Calu3 (cell line): ENCODE measurements around the gene IMMP2L. TPM values are rescaled to one million over a fixed set of nuclear protein-coding genes. Genes with fewer than 3 reads are reported as not detected.

Experiments used
- BruUV-seq: library from RNA; stranded (reverse); fragments of 400-500 nt; replicated peaks from 2 replicates; lab custom pipeline; 2021; lab: Mats Ljungman, UMichigan
- CTCF ChIA-PET: fragments of 300-600 bp; sonication (Branson Sonifier 250); formaldehyde crosslinking; loops from one replicate; lab custom pipeline; 2022; ENCODE audit warnings: antibody characterized with exemption; lab: Charles Lee
- DNase-seq: peaks from one replicate; pipeline ENCODE4 v3.0.0; 2022
- H3K27ac Mint-ChIP-seq: one replicate; pipeline ENCODE4 v1.8.0; 2022; ENCODE audit warnings: mixed read lengths; ENCODE audit not compliant: unreplicated experiment
- H3K27me3 Mint-ChIP-seq: one replicate; pipeline ENCODE4 v1.8.0; 2022; ENCODE audit warnings: mixed read lengths; ENCODE audit not compliant: unreplicated experiment
- H3K36me3 Mint-ChIP-seq: one replicate; pipeline ENCODE4 v1.8.0; 2022; ENCODE audit warnings: mild to moderate bottlenecking, moderate library complexity, mixed read lengths; ENCODE audit not compliant: insufficient read depth, unreplicated experiment
- H3K4me1 Mint-ChIP-seq: one replicate; pipeline ENCODE4 v1.8.0; 2022; ENCODE audit warnings: mild to moderate bottlenecking, low read depth, mixed read lengths; ENCODE audit not compliant: unreplicated experiment
- H3K4me3 Mint-ChIP-seq: one replicate; pipeline ENCODE4 v1.8.0; 2022; ENCODE audit warnings: mild to moderate bottlenecking, low read depth, moderate library complexity, mixed read lengths; ENCODE audit not compliant: unreplicated experiment
- H3K9me3 Mint-ChIP-seq: one replicate; pipeline ENCODE4 v1.8.0; 2022; ENCODE audit warnings: low read depth, mixed read lengths; ENCODE audit not compliant: unreplicated experiment
- CTCF ChIP-seq: fragments of 200-600 bp; IDR thresholded peaks from one replicate; pipeline ENCODE4 v1.8.0; 2022; ENCODE audit warnings: antibody characterized with exemption; ENCODE audit not compliant: unreplicated experiment
- intact Hi-C: fragments of 100-400 bp; cut with micrococcal nuclease; formaldehyde crosslinking; loops from one replicate; pipeline ENCODE4 v1.10.0; 2022; ENCODE audit not compliant: unreplicated experiment
- total RNA-seq: library from RNA; stranded (reverse); gene quantifications from 2 replicates; pipeline ENCODE4 v1.2.3, GENCODE V29; 2022

The IMMP2L gene
- total RNA-seq, 1 experiment from 2014 or later = 28.6 TPM

GRCh38 chr7:111104710-111105109 lies 457.6 kb downstream of the IMMP2L start:
- Mint-ChIP-seq H3K27me3 (no peaks in the 10 kb centered on the region), H3K4me3 (no peak overlapping the region), H3K27ac (no peak overlapping the region), H3K36me3 (no peaks in the 10 kb centered on the region), H3K4me1 (peaks cover 51% of the 10 kb centered on the region), H3K9me3 (no peaks in the 10 kb centered on the region)
- CTCF ChIA-PET = no interaction called here
- no peak for TF ChIP-seq CTCF
- no peak for DNase-seq
- no TSS peak for BruUV-seq
- intact Hi-C loops = loop anchor here (2.0 to 5.0 kb wide), 4 partner anchors 62 to 458 kb away; partner anchors contain the start of gene IMMP2L

DNA sequence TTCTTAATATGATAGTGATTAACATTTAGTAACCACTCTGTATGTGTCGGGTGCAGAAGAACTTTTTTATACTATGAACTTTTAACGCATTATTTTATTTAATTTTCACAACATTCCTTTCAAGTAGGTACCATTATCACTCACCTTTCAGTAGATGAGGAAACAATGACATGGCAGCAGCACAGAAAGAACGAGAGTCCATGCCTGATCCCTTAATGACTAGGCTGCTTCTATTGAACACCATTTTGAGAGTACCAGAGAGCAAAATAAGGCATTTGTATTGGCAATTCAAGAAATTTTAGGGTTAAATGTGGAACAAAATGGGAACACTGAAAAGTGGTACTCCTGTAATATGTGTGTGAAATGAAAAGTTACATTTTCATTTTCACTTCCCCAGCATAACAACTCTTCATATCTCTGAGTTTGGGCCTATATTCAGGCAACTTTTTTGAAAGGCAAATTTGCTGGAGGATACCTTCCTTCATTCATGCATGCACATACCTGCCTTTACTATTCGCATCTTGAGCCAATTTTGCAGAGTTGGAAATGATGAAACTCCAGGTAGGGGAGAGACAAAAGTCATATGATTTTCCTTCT lies 458.5 kb downstream of the IMMP2L start:
- intact Hi-C loops = loop anchor here (2.0 to 5.0 kb wide), 3 partner anchors 61 to 459 kb away; partner anchors contain the start of gene IMMP2L
- Mint-ChIP-seq H3K4me3 (no peak overlapping the region), H3K27me3 (no peaks in the 10 kb centered on the region), H3K36me3 (no peaks in the 10 kb centered on the region), H3K9me3 (no peaks in the 10 kb centered on the region), H3K4me1 (peaks cover 43% of the 10 kb centered on the region), H3K27ac (no peak overlapping the region)
- no peak for TF ChIP-seq CTCF
- DNase-seq = no peak
- CTCF ChIA-PET = no interaction called here
- no TSS peak for BruUV-seq

GRCh38 chr7:111103136-111103535 lies 459.2 kb downstream of the IMMP2L start:
- no peaks in the 10 kb centered on the region for H3K27me3 Mint-ChIP-seq

DNA sequence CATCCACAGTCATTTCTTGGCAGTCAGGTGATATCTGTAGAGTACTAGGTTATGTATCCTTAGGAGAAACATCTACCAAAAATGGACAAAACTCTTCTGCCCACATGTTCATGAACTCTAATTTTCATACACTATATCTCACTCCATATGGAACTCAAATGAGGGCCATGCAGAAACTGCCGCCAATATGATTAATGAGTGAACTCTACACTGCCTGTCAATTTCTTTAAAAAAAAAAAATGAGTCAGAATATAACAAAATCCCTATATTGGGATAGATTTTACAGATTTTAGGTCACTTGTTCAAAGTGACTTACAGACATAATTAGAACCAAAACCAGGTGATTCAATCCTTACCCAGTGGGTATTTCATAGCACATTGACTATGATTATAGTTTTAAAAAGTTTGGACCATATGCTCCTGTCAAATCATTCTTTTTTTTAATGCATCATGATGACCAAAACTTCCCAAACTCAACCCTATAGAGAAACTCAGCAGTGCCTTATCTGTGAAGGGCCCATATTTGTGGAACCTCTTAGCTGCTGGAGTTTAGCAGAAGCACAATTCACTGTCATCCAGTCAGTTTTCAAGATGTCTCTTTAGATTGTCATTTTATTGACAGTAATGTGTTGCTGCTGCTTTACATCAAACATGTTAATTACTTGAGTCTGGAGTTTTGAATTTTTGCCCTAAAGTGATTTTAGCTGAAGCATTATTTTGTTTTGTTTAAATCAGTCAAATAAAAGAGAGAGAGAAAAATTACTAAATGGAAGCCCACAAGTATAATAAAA lies 460.2 kb downstream of the IMMP2L start:
- TF ChIP-seq CTCF = no peak
- no peaks in the 10 kb centered on the region for H3K27me3 Mint-ChIP-seq
- no peak for DNase-seq
- H3K36me3 Mint-ChIP-seq = no peaks in the 10 kb centered on the region
- no peak overlapping the region for H3K4me3 Mint-ChIP-seq
- no peak overlapping the region for H3K27ac Mint-ChIP-seq
- intact Hi-C loops = loop anchor here (5.0 kb wide), 2 partner anchors 130 to 460 kb away; partner anchors contain the start of gene IMMP2L
- BruUV-seq = no TSS peak
- CTCF ChIA-PET = no interaction called here
- H3K9me3 Mint-ChIP-seq = no peaks in the 10 kb centered on the region
- peaks cover 29% of the 10 kb centered on the region for H3K4me1 Mint-ChIP-seq

More at GRCh38 chr7:111103136-111103535, 459.2 kb downstream of the IMMP2L start:
- Mint-ChIP-seq H3K4me3 (peak overlapping the region; percentile 26), H3K36me3 (no peaks in the 10 kb centered on the region), H3K4me1 (peaks cover 36% of the 10 kb centered on the region), H3K27ac (no peak overlapping the region), H3K9me3 (no peaks in the 10 kb centered on the region)
- no TSS peak for BruUV-seq
- no peak for TF ChIP-seq CTCF
- intact Hi-C loops = loop anchor here (5.0 kb wide), 2 partner anchors 129 to 459 kb away; partner anchors contain the start of gene IMMP2L
- CTCF ChIA-PET = no interaction called here
- no peak for DNase-seq
